Measurements from ENCODE around the gene INSR.

The INSR gene

DNA sequence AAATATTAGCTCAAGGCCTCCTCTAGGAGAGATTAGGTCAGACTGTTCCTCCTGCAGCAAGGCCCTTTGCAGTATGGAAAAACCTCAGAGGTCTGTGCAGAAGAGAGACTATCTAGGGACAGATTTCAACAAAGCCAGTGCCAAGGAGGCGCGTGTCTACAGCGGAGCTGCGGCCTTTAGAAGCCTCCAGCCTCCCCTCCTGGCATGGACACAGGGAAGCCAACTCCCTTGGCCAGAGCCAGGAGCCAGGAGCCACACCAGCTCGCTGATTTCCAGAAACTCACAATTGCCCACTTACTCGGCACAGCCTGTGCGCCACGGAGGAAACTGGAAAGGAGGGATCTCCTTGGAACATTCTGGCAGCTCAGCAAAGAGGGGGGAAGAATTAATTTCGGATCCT lies 63.4 kb downstream of the INSR start:
- Histone ChIP-seq H3K4ac (ENCODE audit: low read depth, low read length) (no peak overlapping the region), H3K27me3 (ENCODE audit: insufficient read depth, low read length) (no peaks in the 10 kb centered on the region), H4K12ac (ENCODE audit: low read depth, low read length) (no peak overlapping the region), H4K91ac (ENCODE audit: low read depth, low read length) (no peak overlapping the region), H3K4me1 (ENCODE audit: control insufficient read depth in 1 of 2, insufficient read depth in 2 of 2, low read length in 2 of 2) (no peaks in the 10 kb centered on the region), H3K36me3 (ENCODE audit: control insufficient read depth in 1 of 2, insufficient read depth in 2 of 2, low read length in 2 of 2) (no peaks in the 10 kb centered on the region), H3K4me2 (ENCODE audit: low read length) (no peak overlapping the region), H3K79me2 (ENCODE audit: control insufficient read depth, insufficient read depth, low read length, poor library complexity) (no peaks in the 10 kb centered on the region), H3K9me3 (ENCODE audit: insufficient read depth, low read depth, low read length) (no peaks in the 10 kb centered on the region), H2AFZ (ENCODE audit: insufficient read depth, low read length, poor library complexity) (no peak overlapping the region), H3K18ac (ENCODE audit: low read length) (no peak overlapping the region), H3K9ac (ENCODE audit: low read length) (no peak overlapping the region), H2AK5ac (ENCODE audit: low read length) (no peak overlapping the region), H3K14ac (ENCODE audit: low read length) (no peak overlapping the region), H3K4me3 (ENCODE audit: low read depth, low read length) (no peak overlapping the region), H3K27ac (ENCODE audit: low read depth, low read length) (no peak overlapping the region), H3K79me1 (ENCODE audit: low read length) (no peaks in the 10 kb centered on the region), H4K8ac (ENCODE audit: low read depth, low read length) (no peak overlapping the region), H3K23ac (ENCODE audit: low read length) (no peak overlapping the region), H2BK12ac (ENCODE audit: low read length) (no peak overlapping the region), H2BK5ac (ENCODE audit: low read depth, low read length, poor library complexity) (no peak overlapping the region), H2BK120ac (ENCODE audit: insufficient read depth, low read length, poor library complexity) (no peak overlapping the region)
- WGBS (ENCODE audit: extremely low coverage, insufficient coverage, insufficient read length): no CpG with 5 or more reads among the region's 9 CpGs
- DNase-seq: no peak

- no CpG with 5 or more reads among the region's 5 CpGs for whole genome bisulfite sequencing (ENCODE audit: extremely low coverage, insufficient coverage, insufficient read length)
Measured at GRCh38 chr19:7229735-7230134, 64.5 kb downstream of the INSR start.

DNA sequence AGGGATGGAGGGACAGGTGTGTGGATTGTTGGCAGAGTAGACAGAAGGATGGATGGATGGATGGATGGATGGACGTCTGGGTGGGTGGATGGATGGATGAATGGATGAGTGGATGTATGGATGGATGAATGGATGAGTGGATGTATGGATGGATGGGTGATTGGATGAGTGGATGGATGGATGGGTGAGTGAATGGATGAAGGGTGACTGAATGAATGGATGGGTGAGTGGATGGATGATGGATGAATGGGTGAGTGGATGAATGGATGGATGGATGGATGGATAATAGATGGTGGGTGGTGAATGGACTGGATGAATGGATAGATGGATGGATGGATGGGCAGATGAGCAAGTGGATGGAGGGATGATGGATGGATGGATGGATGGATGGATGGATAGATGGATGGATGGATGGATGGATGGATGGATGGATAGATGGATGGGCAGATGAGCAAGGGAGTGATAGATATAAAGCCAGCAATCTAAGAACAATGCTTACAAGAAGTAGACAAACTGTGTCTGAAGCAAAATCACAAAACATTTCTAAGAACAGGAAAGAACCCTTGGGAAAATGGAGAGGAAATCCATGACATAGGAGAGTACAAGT lies 65.2 kb downstream of the INSR start:
- H3K79me1 ChIP-seq (ENCODE audit: low read length): no peaks in the 10 kb centered on the region
- no peaks in the 10 kb centered on the region for H3K9me3 ChIP-seq (ENCODE audit: insufficient read depth, low read depth, low read length)
- H2AK5ac ChIP-seq (ENCODE audit: low read length): no peak overlapping the region
- no peaks in the 10 kb centered on the region for H3K4me1 ChIP-seq (ENCODE audit: control insufficient read depth in 1 of 2, insufficient read depth in 2 of 2, low read length in 2 of 2)
- no peak overlapping the region for H3K4me2 ChIP-seq (ENCODE audit: low read length)
- H3K27ac ChIP-seq (ENCODE audit: low read depth, low read length): no peak overlapping the region
- no peak overlapping the region for H4K12ac ChIP-seq (ENCODE audit: low read depth, low read length)
- no CpG with 5 or more reads among the region's 1 CpG for whole genome bisulfite sequencing (ENCODE audit: extremely low coverage, insufficient coverage, insufficient read length)
- no peak overlapping the region for H3K9ac ChIP-seq (ENCODE audit: low read length)
- no peak overlapping the region for H3K4ac ChIP-seq (ENCODE audit: low read depth, low read length)
- no peak overlapping the region for H2BK5ac ChIP-seq (ENCODE audit: low read depth, low read length, poor library complexity)
- no peak overlapping the region for H4K8ac ChIP-seq (ENCODE audit: low read depth, low read length)
- no peaks in the 10 kb centered on the region for H3K79me2 ChIP-seq (ENCODE audit: control insufficient read depth, insufficient read depth, low read length, poor library complexity)
- H3K36me3 ChIP-seq (ENCODE audit: control insufficient read depth in 1 of 2, insufficient read depth in 2 of 2, low read length in 2 of 2): no peaks in the 10 kb centered on the region
- no peak overlapping the region for H2BK12ac ChIP-seq (ENCODE audit: low read length)
- no peak overlapping the region for H3K18ac ChIP-seq (ENCODE audit: low read length)
- DNase-seq: no peak
- H3K23ac ChIP-seq (ENCODE audit: low read length): no peak overlapping the region
- H3K27me3 ChIP-seq (ENCODE audit: insufficient read depth, low read length): no peaks in the 10 kb centered on the region
- no peak overlapping the region for H2BK120ac ChIP-seq (ENCODE audit: insufficient read depth, low read length, poor library complexity)
- no peak overlapping the region for H4K91ac ChIP-seq (ENCODE audit: low read depth, low read length)
- no peak overlapping the region for H3K4me3 ChIP-seq (ENCODE audit: low read depth, low read length)
- no peak overlapping the region for H2AFZ ChIP-seq (ENCODE audit: insufficient read depth, low read length, poor library complexity)
- H3K14ac ChIP-seq (ENCODE audit: low read length): no peak overlapping the region

More at GRCh38 chr19:7229735-7230134, 64.5 kb downstream of the INSR start:
- H3K27me3 ChIP-seq (ENCODE audit: insufficient read depth, low read length): no peaks in the 10 kb centered on the region
- no peaks in the 10 kb centered on the region for H3K36me3 ChIP-seq (ENCODE audit: control insufficient read depth in 1 of 2, insufficient read depth in 2 of 2, low read length in 2 of 2)
- no peak for DNase-seq
- no peak overlapping the region for H3K4me3 ChIP-seq (ENCODE audit: low read depth, low read length)
- no peak overlapping the region for H4K12ac ChIP-seq (ENCODE audit: low read depth, low read length)
- H3K4me2 ChIP-seq (ENCODE audit: low read length): no peak overlapping the region
- no peak overlapping the region for H4K91ac ChIP-seq (ENCODE audit: low read depth, low read length)
- no peak overlapping the region for H2BK5ac ChIP-seq (ENCODE audit: low read depth, low read length, poor library complexity)
- no peak overlapping the region for H3K9ac ChIP-seq (ENCODE audit: low read length)
- H2AFZ ChIP-seq (ENCODE audit: insufficient read depth, low read length, poor library complexity): no peak overlapping the region
- H3K79me2 ChIP-seq (ENCODE audit: control insufficient read depth, insufficient read depth, low read length, poor library complexity): no peaks in the 10 kb centered on the region
- H3K4ac ChIP-seq (ENCODE audit: low read depth, low read length): no peak overlapping the region
- no peak overlapping the region for H2AK5ac ChIP-seq (ENCODE audit: low read length)
- H3K14ac ChIP-seq (ENCODE audit: low read length): no peak overlapping the region
- H2BK12ac ChIP-seq (ENCODE audit: low read length): no peak overlapping the region
- no peak overlapping the region for H4K8ac ChIP-seq (ENCODE audit: low read depth, low read length)
- H3K79me1 ChIP-seq (ENCODE audit: low read length): no peaks in the 10 kb centered on the region
- H3K4me1 ChIP-seq (ENCODE audit: control insufficient read depth in 1 of 2, insufficient read depth in 2 of 2, low read length in 2 of 2): no peaks in the 10 kb centered on the region
- no peak overlapping the region for H3K18ac ChIP-seq (ENCODE audit: low read length)
- H3K23ac ChIP-seq (ENCODE audit: low read length): no peak overlapping the region
- H3K27ac ChIP-seq (ENCODE audit: low read depth, low read length): no peak overlapping the region
- H3K9me3 ChIP-seq (ENCODE audit: insufficient read depth, low read depth, low read length): no peaks in the 10 kb centered on the region
- no peak overlapping the region for H2BK120ac ChIP-seq (ENCODE audit: insufficient read depth, low read length, poor library complexity)

DNA sequence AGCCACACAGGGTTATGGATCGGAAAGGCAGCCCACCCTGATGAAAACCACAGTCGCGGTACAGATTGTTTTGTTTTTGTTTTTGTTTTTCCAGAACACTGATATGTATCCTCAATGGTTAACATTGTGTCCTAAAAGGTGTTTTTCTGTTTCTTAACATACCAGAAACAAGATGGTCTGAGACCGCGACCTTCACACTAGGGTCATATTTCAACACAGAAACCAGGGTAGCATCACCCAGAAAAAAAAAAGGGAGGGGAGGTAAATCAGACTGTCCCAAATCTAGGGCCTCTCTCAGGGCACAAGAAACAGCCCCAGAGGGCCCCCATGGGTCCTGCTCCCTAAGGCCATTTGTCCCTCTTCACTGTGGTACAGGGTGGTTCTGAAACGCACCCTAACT lies 66.5 kb downstream of the INSR start:
- Histone ChIP-seq H3K36me3 (ENCODE audit: control insufficient read depth in 1 of 2, insufficient read depth in 2 of 2, low read length in 2 of 2) (no peaks in the 10 kb centered on the region), H2BK12ac (ENCODE audit: low read length) (no peak overlapping the region), H3K4me2 (ENCODE audit: low read length) (no peak overlapping the region), H3K4ac (ENCODE audit: low read depth, low read length) (no peak overlapping the region), H3K9ac (ENCODE audit: low read length) (no peak overlapping the region), H4K91ac (ENCODE audit: low read depth, low read length) (no peak overlapping the region), H2BK5ac (ENCODE audit: low read depth, low read length, poor library complexity) (no peak overlapping the region), H3K9me3 (ENCODE audit: insufficient read depth, low read depth, low read length) (no peaks in the 10 kb centered on the region), H3K27me3 (ENCODE audit: insufficient read depth, low read length) (no peaks in the 10 kb centered on the region), H4K12ac (ENCODE audit: low read depth, low read length) (no peak overlapping the region), H3K79me2 (ENCODE audit: control insufficient read depth, insufficient read depth, low read length, poor library complexity) (no peaks in the 10 kb centered on the region), H3K4me3 (ENCODE audit: low read depth, low read length) (no peak overlapping the region), H4K8ac (ENCODE audit: low read depth, low read length) (no peak overlapping the region), H2AK5ac (ENCODE audit: low read length) (no peak overlapping the region), H3K79me1 (ENCODE audit: low read length) (no peaks in the 10 kb centered on the region), H3K27ac (ENCODE audit: low read depth, low read length) (no peak overlapping the region), H2BK120ac (ENCODE audit: insufficient read depth, low read length, poor library complexity) (no peak overlapping the region), H2AFZ (ENCODE audit: insufficient read depth, low read length, poor library complexity) (no peak overlapping the region), H3K14ac (ENCODE audit: low read length) (no peak overlapping the region), H3K18ac (ENCODE audit: low read length) (no peak overlapping the region), H3K4me1 (ENCODE audit: control insufficient read depth in 1 of 2, insufficient read depth in 2 of 2, low read length in 2 of 2) (no peaks in the 10 kb centered on the region), H3K23ac (ENCODE audit: low read length) (no peak overlapping the region)
- WGBS (ENCODE audit: extremely low coverage, insufficient coverage, insufficient read length): no CpG with 5 or more reads among the region's 6 CpGs
- DNase-seq: no peak

Measured in trophoblast cell (in vitro differentiated cells and primary cell).